NCI-H128 (cell line): ENCODE data around the gene LRRC7.
"Not testable (repeated sequence)": the region's sequence is repeated elsewhere in the genome, so short reads cannot be mapped to it uniquely, and the experiment has no call there.

Experiments used
- DNase-seq: peaks from one replicate; lab custom pipeline; 2025; ENCODE audit not compliant: unreplicated experiment; lab: John Stamatoyannopoulos, UW

LRRC7 gene

DNA sequence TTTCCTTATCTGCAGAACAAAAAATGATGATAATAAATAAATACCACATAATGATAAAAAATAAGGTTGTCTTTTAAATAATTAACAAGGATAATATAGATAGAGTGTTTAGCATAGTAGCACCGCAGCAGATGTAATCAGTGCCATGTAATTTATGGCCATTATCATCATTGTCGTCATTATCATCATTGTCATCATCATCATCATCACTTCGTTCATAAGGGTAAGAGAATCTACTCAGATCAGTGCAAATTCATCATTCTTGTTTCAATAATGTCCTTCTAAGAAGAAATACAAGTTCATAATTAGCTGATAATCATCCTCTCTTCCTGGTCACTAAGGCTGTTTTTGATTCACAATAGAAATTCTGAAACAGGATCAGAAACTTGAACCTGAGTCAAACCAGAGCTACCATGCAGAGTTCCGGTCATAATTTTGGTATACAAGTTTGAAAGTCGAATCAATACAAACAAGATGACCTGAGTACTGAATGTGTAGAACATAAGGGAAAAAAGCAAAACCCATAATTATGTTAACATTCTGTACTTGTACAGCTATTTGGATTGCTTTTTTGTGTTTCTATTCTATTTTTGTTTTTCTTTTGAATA lies 465.6 kb downstream of the LRRC7 start:
- DNase-seq: no peak

DNA sequence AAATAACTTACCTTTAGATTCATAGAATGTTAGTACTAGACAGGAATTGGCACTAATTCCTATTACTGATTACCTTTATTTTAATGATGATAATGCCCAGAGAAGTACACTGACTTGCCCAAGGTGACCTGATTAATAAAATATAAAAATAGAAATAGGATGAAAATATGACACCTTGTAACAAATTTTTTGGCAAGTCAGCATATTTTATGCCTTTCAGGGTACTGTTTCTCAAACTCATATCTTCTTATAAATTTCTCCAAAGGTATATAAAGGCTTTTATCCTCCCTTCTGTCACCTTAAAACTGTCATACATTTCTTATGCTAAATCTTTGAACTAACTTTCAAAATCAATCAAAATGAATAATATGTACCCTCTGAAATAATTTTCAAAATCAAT lies 466.2 kb downstream of the LRRC7 start:
- DNase-seq: no peak

DNA sequence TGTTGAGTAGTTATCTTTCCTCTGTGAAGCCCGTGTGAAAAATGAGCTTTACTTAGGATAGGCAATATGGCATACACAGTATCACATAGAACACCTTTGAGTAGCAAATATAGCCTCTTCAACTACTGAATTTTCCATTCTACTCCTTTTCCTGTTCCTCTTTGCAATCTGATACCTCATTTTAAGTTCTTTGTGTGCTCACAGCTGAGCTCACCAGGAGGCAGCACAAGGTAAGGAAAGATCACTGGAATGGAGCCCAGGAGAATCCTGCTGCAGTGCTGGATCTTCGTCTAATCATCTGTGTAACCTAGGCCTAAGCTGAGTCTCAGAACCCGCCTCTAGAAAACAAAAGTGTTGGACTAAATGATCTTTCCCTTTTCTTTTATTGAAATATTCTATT lies 466.7 kb downstream of the LRRC7 start:
- no peak for DNase-seq

DNA sequence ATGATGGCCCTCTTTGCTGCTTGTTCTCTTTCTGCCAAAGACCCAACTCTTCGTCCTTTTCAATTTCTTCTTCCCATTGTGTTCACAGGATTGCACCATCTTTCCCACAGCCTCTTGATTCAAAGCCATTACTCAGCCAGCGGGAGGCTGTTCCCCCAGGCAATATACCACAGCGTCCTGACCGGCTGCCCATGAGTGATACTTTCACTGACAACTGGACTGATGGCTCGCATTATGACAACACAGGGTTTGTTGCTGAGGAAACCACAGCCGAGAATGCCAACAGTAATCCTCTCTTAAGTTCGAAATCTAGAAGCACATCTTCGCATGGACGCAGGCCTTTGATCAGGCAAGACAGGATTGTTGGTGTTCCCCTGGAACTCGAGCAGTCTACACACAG lies 470.3 kb downstream of the LRRC7 start:
- DNase-seq: no peak

DNA sequence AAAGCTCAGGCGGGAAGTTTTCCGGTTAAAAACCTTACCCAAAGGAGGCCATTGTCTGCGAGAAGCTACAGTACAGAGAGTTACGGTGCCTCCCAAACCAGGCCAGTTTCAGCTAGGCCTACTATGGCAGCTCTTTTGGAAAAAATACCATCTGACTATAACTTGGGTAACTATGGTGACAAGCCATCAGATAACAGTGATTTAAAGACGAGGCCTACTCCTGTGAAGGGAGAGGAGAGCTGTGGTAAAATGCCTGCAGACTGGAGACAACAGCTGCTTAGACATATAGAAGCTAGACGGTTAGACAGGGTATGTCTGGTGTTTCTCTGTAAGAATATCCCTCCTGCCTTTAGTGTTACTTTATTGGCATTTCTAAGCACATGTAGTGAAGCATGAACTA lies 471.8 kb downstream of the LRRC7 start:
- no peak for DNase-seq

DNA sequence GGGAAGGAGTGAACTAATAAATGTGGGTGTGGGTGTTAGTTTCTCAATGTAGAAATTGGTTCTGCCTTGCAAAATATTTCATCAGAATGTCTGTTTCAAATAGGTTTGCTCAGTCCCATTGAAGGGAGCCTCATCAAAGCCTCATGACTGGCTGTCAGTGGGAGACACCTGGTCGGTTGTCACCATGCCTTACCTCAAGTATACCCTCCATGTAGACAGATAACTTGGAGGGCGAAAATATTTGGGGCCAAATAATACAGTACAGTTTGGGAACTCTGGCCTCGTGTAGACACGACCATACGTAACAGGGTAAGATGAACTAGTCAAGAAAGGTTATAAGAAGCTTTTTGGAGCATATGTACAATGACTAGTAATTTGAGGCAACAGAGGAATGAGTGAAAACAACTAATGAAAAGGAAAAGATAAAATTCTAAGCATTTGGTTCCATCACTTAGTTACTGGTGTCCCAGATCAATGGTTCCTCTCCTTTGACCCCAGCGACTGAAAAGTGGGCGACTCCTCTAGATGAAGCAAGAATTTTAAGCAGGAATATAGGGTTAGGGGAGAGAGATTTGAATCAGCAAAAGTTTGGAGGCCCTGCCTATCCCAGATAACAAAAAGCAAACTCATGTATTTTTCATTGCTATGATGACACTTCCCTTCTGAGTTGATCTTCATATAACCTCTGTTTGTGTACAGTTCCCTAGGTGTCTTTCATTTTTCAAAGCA lies 473.8 kb downstream of the LRRC7 start:
- no peak for DNase-seq

DNA sequence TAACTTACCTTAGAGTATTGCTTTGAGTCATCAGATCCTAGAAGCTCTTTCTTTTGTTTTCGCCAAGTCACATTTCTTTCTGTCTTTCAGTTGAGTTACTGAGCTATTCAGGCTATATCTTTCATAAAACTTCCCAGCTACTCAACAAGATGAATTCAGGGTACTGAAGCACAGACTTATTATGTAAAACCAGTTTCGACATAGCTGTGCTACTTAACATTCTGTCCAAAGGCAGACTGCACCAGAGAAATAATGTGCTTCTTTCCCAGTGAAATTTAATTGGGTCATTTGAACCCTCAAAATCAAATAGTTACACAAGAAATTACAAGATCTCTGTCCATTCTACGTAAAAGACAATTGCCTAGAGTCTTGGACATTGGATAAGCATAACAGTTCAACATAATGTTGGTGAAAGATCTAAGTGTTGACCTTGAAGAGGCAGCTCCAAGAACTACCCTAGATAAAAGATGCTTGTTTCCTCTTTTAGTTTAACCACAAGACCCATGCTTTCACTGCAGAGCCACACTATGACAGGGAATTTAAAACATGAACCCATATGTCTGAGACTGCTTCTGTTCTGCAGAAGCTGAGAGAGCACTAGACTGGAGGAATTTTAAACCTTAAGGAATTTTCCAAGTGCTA lies 474.5 kb downstream of the LRRC7 start:
- no peak for DNase-seq

DNA sequence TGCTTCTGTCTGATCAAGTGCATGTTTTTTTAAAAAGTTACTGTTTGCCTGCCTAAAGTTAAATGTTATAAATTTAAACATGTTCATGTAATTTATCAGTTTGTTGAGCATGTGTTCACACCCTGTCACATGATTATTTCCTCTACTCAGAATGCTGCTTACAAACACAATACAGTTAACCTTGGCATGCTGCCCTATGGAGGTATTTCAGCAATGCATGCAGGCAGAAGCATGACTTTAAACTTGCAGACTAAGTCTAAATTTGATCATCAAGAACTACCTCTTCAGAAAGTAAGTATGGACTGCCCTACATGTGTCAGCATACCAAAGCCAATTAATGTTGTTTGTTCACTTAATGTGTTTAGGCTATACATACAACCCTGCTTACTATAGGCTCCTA lies 476.1 kb downstream of the LRRC7 start:
- no peak for DNase-seq

DNA sequence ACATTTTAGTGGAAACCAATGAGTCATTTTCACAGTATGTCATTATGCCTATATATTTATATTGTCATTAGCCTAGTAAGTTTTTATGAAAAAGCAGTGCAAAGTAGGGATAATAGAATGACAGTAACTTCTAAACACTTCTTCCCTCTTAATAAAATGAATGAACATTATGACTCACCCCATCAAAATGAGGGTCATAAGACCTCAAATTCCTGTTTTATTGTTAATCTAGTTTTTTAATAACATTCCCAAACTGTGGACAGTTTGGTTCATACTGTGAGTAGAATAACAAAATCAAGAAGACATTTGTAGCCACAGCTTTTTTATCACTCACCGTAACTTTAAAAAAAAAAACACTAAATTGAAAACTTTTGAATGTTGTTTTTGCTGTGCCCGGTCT lies 477.1 kb downstream of the LRRC7 start:
- no peak for DNase-seq

DNA sequence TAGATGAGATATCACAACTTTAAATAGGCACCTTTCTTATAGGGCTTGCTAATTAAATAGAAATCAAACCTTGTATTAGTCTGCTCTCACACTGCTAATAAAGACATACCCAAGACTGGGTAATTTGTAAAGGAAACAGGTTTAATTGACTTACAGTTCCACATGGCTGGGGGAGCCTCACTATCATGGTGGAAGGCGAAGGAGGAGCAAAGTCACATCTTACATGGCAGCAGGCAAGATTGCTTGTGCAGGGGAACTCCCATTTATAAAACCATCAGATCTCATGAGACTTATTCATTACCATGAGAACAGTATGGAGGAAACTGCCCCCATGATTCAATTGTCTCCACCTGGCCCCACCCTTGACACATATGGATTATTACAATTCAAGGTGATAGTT lies 477.9 kb downstream of the LRRC7 start:
- not testable (repeated sequence) for DNase-seq

DNA sequence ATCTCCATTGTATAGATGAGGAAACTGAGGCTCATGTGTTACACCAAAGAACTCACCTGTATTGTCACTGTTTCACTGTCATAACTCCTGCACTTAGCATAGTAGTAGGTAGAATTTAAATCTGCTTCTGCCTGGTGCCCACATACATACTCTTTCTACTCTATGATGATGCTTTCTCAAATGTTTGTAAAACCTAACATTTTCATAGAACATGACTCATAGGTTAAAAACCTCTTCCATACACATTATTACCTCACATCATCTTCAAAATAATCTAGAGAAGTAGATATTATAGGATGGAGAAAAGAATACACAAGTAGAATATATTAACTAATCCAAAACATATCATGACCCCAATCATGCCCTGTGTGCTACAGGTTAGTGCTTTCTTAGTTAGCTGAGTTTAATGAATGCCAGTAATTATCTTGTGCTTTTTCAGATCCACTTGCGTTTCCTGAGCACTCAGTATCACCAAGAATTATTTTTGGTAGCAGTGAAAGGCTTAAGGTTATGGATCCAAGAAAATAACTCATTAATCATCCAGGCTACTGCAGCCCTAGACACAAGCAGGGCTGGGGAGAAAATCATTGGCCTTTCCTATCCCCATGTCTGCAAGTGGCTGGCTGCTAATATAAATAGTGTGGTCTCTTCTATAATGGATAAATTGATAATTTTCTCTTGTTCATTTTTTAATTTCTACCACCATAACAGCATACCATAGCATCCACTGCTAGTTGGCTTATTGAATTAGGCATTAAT lies 480.8 kb downstream of the LRRC7 start:
- DNase-seq: no peak

DNA sequence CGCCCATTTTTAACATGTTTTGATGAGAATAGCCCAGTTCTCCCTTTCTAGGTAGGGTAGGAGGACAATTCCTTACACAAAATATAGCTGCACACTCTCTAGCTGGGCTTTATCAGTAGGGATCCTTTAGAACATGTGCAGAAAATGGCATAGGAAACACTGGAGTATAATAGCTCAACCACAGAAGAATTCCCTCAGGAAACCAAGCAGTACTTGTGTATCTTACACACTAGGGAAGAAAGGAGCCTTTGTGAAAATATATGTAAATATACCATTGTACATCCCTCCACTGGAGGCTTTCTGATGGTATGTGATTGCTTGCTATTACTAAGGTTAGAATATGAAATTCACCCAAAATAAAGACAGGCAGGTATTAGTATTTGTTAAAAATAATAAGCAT lies 484.2 kb downstream of the LRRC7 start:
- DNase-seq: no peak

DNA sequence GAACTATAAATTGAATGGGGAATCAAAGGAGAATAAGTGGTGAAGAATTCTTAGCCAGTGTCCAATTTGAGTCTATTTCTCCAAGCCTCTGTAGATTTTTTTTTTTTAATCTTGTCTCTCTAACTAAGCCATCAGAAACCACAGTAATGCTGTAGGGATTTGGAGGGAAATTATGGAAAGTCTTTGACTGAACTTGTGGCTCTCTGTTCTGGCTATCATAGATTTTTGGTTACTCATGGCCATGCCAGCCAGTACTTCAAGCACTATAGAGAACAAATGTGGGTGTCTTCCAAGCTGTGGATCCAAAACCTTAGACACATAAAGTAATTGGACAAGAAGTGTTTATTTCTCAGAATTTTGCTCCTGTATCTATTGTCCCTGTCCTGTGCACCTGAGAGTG lies 489.8 kb downstream of the LRRC7 start:
- no peak for DNase-seq

DNA sequence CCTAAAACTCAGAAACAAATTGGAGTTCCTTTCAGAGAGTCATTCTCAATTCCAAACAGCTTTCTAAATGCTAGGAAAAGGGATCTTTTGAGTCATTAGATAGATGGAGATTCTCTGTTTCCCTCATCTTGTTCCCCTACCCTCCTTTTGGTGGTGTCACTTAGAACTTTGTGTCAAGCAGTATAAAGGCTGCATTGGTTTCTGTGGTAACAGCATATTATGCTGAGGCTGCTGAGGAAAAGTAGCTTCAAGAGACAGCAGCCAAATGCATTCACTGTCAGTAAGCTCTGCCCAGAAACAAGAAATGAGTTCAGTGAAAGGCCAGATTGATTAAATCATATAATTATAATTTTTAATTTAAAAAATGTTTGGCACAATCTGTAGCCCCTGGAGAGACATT lies 493.5 kb downstream of the LRRC7 start:
- DNase-seq: no peak

DNA sequence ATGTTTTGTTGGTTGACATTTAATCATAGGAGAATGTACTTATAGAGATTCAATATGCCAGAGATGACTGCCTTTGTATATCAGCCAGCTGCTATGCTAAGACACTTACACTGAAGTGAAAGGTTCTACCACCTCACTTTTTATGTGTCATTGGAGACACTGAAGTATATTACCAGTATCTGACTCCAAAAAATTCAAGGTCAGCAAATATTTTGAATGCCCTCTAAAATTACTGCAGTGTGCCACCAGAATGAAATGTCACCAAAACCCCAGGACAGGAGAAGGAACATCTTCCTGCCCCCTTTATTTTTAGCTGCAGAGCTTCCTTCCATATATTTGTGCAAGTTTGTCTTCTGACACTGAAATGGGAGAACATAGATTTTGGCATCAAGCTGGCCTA lies 496.1 kb downstream of the LRRC7 start:
- no peak for DNase-seq

DNA sequence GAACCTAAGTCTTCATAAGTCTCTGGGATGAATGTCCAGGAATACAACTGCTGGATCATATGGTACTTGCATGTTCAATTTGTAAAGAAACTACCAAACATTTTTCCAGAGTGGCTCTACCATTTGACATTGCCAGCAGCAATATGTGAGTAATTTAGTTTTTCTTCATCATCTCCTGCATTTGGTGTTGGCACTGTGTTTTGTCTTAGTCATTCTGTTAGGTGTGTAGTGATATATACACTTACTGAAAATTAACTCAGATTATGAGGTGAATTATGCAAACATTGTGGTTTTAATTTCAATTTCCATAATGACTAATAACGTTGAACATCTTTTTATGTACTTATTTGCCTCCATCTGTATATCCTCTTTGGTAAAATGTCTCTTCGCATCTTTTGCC lies 499.0 kb downstream of the LRRC7 start:
- DNase-seq: no peak

DNA sequence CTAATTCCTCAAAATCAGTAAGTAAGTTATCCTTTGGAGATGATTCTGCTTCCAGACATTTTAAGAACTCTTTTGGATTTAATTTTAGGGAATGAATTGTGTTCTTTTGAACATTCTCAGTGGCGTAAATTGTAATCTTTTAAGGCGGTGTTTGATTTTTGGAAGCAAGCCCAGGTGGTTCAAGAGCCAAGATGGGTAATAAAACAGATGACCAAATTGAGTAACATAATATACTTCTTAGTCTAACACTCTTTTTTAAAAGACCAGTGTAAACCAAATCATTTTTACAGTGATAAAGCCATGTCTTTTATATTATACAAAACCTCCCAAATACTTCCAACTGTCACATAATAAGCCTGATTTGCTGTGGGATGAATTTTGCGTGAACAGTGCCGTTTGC lies 503.9 kb downstream of the LRRC7 start:
- no peak for DNase-seq

DNA sequence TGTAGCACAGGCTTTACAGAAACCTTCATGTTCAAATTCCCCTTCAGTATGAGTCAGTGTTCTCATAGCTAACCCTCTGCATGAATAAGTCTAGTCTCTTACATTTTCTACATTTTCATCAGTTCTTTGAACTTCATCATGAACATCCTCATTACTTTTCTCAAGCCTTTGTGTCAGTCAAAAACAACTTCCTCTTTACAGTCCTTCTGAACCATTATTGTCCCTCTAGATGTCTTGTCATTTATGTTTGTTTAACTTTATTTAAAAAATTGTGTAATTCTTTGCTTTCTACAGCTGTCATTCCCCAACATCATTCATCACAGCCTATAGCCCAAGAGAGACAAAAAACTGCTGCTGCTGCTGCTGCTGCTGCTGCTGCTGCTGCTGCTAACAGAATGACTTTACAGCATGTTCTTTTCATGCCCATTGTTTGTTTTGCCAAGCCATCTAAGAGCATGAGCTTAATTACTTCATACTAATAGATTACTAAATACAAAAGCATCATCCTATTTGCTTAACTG lies 504.6 kb downstream of the LRRC7 start:
- no peak for DNase-seq

DNA sequence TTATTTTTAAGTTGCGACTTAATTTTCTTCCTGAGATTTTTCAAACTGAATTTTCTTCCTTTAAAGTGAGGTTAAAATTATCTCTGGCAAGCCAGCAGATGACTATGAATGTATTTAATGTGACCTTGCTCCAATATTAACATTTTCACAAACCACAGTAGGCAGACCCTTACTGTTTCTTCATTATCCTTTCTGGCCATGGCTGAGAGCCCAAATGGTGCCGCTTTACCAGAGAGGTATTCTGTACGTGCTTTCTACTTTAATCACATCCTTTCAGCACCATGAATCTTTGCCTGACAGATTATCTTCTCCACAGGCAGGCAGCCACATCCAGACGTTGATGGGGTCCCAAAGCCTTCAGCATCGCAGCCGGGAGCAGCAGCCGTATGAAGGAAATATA lies 508.0 kb downstream of the LRRC7 start:
- no peak for DNase-seq

DNA sequence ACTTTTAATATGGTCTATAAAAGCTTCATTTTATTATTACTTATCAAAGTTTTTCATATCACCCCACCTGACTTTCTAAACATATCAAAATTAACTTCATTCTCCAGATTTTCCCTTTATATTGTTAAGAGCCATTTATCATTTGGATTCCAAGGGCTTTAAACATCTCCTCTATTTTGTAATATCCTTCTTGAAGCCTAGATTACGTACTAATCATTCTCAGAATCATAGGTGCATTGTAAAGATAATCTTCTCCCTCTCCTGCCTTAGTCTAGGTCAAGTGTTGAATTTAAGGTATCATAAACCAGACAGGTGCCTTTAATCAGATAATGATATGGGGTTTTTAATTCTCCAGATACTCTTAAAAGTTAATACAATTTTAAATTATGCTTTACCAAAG lies 509.3 kb downstream of the LRRC7 start:
- no peak for DNase-seq

DNA sequence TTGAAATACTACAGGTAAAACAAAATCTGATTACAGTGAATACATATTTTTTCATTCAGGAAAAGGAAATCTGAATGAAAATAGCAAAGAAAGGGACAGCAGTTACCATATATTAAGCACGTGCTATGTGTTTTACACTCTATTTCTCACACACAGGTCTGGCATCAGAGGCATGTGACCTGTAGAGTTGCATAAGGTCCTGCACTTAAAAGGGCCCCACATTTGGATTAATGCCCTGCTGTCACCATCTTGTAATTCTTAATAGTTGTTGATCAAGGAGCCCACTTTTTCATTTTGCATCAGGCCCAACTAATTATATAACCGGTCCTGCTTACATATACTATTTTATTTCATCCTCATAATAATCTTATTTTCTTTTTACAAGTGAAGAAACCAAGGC lies 511.8 kb downstream of the LRRC7 start:
- DNase-seq: no peak

DNA sequence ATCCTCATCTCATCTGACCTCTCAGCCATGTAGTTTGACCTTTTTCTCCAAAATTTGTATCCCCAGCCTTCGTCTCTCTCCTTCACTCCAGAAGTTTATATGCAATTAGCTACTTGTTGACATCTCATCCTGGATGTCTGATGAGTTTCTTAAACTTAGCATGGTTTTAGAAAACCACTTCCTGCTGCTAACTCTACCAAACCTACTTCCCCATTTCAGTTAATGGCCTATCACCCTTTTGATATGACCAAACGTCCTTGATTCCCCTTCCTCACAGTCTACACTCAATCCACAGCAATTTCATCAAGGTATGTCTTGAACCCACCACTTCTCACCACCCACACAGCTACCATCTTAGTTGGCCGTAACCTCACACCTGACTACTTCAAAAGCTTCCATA lies 515.8 kb downstream of the LRRC7 start:
- DNase-seq: no peak
